IMR-90 (cell line): Measurements from ENCODE around the gene GRIN2A. TPM values are rescaled to one million over a fixed set of nuclear protein-coding genes. Genes with fewer than 3 reads are reported as not detected.

Experiments used
- ATAC-seq: fragments of 200-7000 bp; cut with Tn5 transposase; 2 replicates; pipeline ENCODE4 v1.9.1; 2020; ENCODE audit warnings: low read depth, mild to moderate bottlenecking, moderate library complexity
- BruUV-seq: library from RNA; stranded (reverse); fragments of 400-500 nt; replicated peaks from 2 replicates; lab custom pipeline; 2021; lab: Mats Ljungman, UMichigan
- CTCF ChIA-PET: fragments of 300-600 bp; formaldehyde crosslinking; extraction: SDS; loops from one replicate; lab custom pipeline; 2021; ENCODE audit warnings: antibody characterized with exemption; lab: Yijun Ruan, JAX
- POLR2A ChIA-PET: fragments of 300-600 bp; sonication (Branson Sonifier 250); formaldehyde crosslinking; loops from one replicate; lab custom pipeline; 2022; ENCODE audit warnings: antibody characterized with exemption; ENCODE audit not compliant: unreplicated experiment; lab: Charles Lee
- DNase-seq: peaks from one replicate; pipeline ENCODE4 v3.0.0; 2013
- H2AFZ ChIP-seq: replicated peaks from 2 replicates; pipeline ENCODE3; 2013; ENCODE audit warnings: low read length, mild to moderate bottlenecking; ENCODE audit not compliant: poor library complexity
- H2AK5ac ChIP-seq: 2 replicates; pipeline ENCODE4 v1.6.1; 2013; ENCODE audit warnings: low read depth, low read length, inconsistent platforms
- H2AK9ac ChIP-seq: replicated peaks from 2 replicates; pipeline ENCODE3; 2013; ENCODE audit warnings: mild to moderate bottlenecking, low read depth, low read length, moderate library complexity; ENCODE audit not compliant: poor library complexity
- H2BK120ac ChIP-seq: 2 replicates; pipeline ENCODE4 v1.6.1; 2013; ENCODE audit warnings: low read depth, low read length, inconsistent platforms
- H2BK15ac ChIP-seq: 3 replicates; pipeline ENCODE4 v1.6.1; 2013; ENCODE audit warnings: low read depth, low read length, inconsistent platforms
- H2BK20ac ChIP-seq: 2 replicates; pipeline ENCODE4 v1.6.1; 2013; ENCODE audit warnings: low read depth, mild to moderate bottlenecking, inconsistent platforms, low read length, moderate library complexity
- H2BK5ac ChIP-seq: 2 replicates; pipeline ENCODE4 v1.6.1; 2013; ENCODE audit warnings: mild to moderate bottlenecking, low read depth, low read length, inconsistent platforms; ENCODE audit not compliant: poor library complexity, severe bottlenecking
- H3K14ac ChIP-seq: replicated peaks from 2 replicates; pipeline ENCODE4 v1.6.1; 2013; ENCODE audit warnings: low read depth, low read length, inconsistent platforms
- H3K18ac ChIP-seq: 2 replicates; pipeline ENCODE4 v1.6.1; 2013; ENCODE audit warnings: low read depth, low read length, control low read depth
- H3K23ac ChIP-seq: 2 replicates; pipeline ENCODE4 v1.6.1; 2013; ENCODE audit warnings: low read depth, low read length, inconsistent platforms
- H3K27ac ChIP-seq: 2 replicates; pipeline ENCODE4 v1.5.1; 2013; ENCODE audit warnings: mild to moderate bottlenecking, control low read depth, low read length; ENCODE audit not compliant: insufficient read depth
- H3K27me3 ChIP-seq: 2 replicates; pipeline ENCODE4 v1.6.1; 2013; ENCODE audit warnings: low read length; ENCODE audit not compliant: control insufficient read depth, insufficient read depth
- H3K36me3 ChIP-seq: 2 replicates; pipeline ENCODE4 v1.6.1; 2013; ENCODE audit warnings: low read length, mixed read lengths; ENCODE audit not compliant: control insufficient read depth, insufficient read depth
- H3K4ac ChIP-seq: 2 replicates; pipeline ENCODE4 v1.6.1; 2013; ENCODE audit warnings: low read depth, low read length, inconsistent platforms
- H3K4me1 ChIP-seq: 2 replicates; pipeline ENCODE4 v1.6.1; 2013; ENCODE audit warnings: low read length, mixed read lengths; ENCODE audit not compliant: control insufficient read depth, insufficient read depth
- H3K4me2 ChIP-seq: 2 replicates; pipeline ENCODE4 v1.6.1; 2013; ENCODE audit warnings: low read depth, mild to moderate bottlenecking, control low read depth, low read length, moderate library complexity
- H3K4me3 ChIP-seq: 2 replicates; pipeline ENCODE4 v1.5.1; 2013; ENCODE audit warnings: low read depth, mild to moderate bottlenecking, control low read depth, low read length, moderate library complexity; ENCODE audit not compliant: insufficient read depth
- H3K56ac ChIP-seq: 2 replicates; pipeline ENCODE4 v1.6.1; 2013; ENCODE audit warnings: low read length, inconsistent platforms; ENCODE audit not compliant: insufficient read depth; ENCODE audit errors: extremely low read depth
- H3K79me1 ChIP-seq, 2 experiments: 2 replicates each; pipeline ENCODE4 v1.6.1; 2013; ENCODE audit warnings: low read length in 2 of 2, inconsistent platforms in 1 of 2, low read depth in 1 of 2
- H3K9ac ChIP-seq: 2 replicates; pipeline ENCODE4 v1.6.1; 2013; ENCODE audit warnings: low read depth, low read length, control low read depth
- H3K9me1 ChIP-seq: 2 replicates; pipeline ENCODE4 v1.6.1; 2013; ENCODE audit warnings: low read length, inconsistent platforms; ENCODE audit not compliant: insufficient read depth
- H3K9me3 ChIP-seq: 2 replicates; pipeline ENCODE4 v1.6.1; 2013; ENCODE audit warnings: low read length; ENCODE audit not compliant: control insufficient read depth, insufficient read depth
- H4K20me1 ChIP-seq: 2 replicates; pipeline ENCODE4 v1.6.1; 2013; ENCODE audit warnings: low read length, inconsistent platforms; ENCODE audit not compliant: insufficient read depth
- H4K5ac ChIP-seq: 2 replicates; pipeline ENCODE4 v1.6.1; 2013; ENCODE audit warnings: mild to moderate bottlenecking, low read depth, low read length, control low read depth
- H4K8ac ChIP-seq, 2 experiments: 2 replicates each; pipeline ENCODE4 v1.6.1; 2013; ENCODE audit warnings: low read depth in 2 of 2, low read length in 2 of 2, control low read depth in 1 of 2, inconsistent platforms in 1 of 2
- H4K91ac ChIP-seq: 2 replicates; pipeline ENCODE4 v1.6.1; 2013; ENCODE audit warnings: low read depth, low read length, inconsistent platforms; ENCODE audit not compliant: insufficient read depth
- BHLHE40 ChIP-seq: fragments of 150-350 bp; IDR thresholded peaks from 2 replicates; pipeline ENCODE4 v1.6.1; 2016; ENCODE audit warnings: mild to moderate bottlenecking, low read depth, low read length
- CEBPB ChIP-seq: IDR thresholded peaks from 2 replicates; pipeline ENCODE4 v1.6.1; 2012; ENCODE audit warnings: low read depth, low read length, improper control_type of control experiment
- CHD1 ChIP-seq: IDR thresholded peaks from 2 replicates; pipeline ENCODE4 v1.6.1; 2012; ENCODE audit warnings: low read depth, low read length, improper control_type of control experiment
- CTCF ChIP-seq: conservative IDR thresholded peaks from 2 replicates; pipeline ENCODE4 v1.5.1; 2012; ENCODE audit warnings: mild to moderate bottlenecking, low read depth, low read length, improper control_type of control experiment
- ELK1 ChIP-seq: fragments of 150-350 bp; IDR thresholded peaks from 2 replicates; pipeline ENCODE4 v1.6.1; 2016; ENCODE audit warnings: low read depth, mild to moderate bottlenecking, low read length, moderate library complexity, borderline replicate concordance
- FOS ChIP-seq: fragments of 150-350 bp; IDR thresholded peaks from 2 replicates; pipeline ENCODE4 v1.6.1; 2016; ENCODE audit warnings: low read depth, low read length
- MAFK ChIP-seq: IDR thresholded peaks from 2 replicates; pipeline ENCODE4 v1.6.1; 2012; ENCODE audit warnings: low read depth, low read length, improper control_type of control experiment
- MAZ ChIP-seq: IDR thresholded peaks from 2 replicates; pipeline ENCODE4 v1.6.1; 2012; ENCODE audit warnings: low read depth, mild to moderate bottlenecking, low read length, improper control_type of control experiment, moderate library complexity, borderline replicate concordance
- MXI1 ChIP-seq: IDR thresholded peaks from 2 replicates; pipeline ENCODE4 v1.6.1; 2012; ENCODE audit warnings: low read depth, mild to moderate bottlenecking, low read length, moderate library complexity, borderline replicate concordance
- NFE2L2 ChIP-seq: fragments of 150-350 bp; IDR thresholded peaks from 2 replicates; pipeline ENCODE4 v1.6.1; 2016; ENCODE audit warnings: low read depth, mild to moderate bottlenecking, low read length
- POLR2A ChIP-seq: IDR thresholded peaks from 2 replicates; pipeline ENCODE4 v1.6.1; 2012; ENCODE audit warnings: mild to moderate bottlenecking, low read depth, low read length
- RAD21 ChIP-seq: IDR thresholded peaks from 2 replicates; pipeline ENCODE4 v1.6.1; 2012; ENCODE audit warnings: low read length, improper control_type of control experiment
- RCOR1 ChIP-seq: IDR thresholded peaks from 2 replicates; pipeline ENCODE4 v1.6.1; 2012; ENCODE audit warnings: mild to moderate bottlenecking, low read length, improper control_type of control experiment; ENCODE audit not compliant: insufficient replicate concordance
- RFX5 ChIP-seq: IDR thresholded peaks from 2 replicates; pipeline ENCODE4 v1.8.0; 2012; ENCODE audit warnings: low read depth, mild to moderate bottlenecking, low read length, moderate library complexity
- SMC3 ChIP-seq: fragments of 150-350 bp; IDR thresholded peaks from 2 replicates; pipeline ENCODE4 v1.6.1; 2016; ENCODE audit warnings: low read depth, mild to moderate bottlenecking, antibody characterized with exemption, low read length, moderate library complexity
- dilution Hi-C: fragments of 300-500 bp; cut with HindIII; formaldehyde crosslinking; loops from one replicate; pipeline ENCODE4 v1.14.3; 2018; ENCODE audit warnings: low sequenced_read_pairs; ENCODE audit not compliant: unreplicated experiment
- in situ Hi-C: fragments of 300-500 bp; cut with MboI; formaldehyde crosslinking; loops from 3 replicates; pipeline ENCODE4 v1.14.3; 2019; ENCODE audit warnings: low sequenced_read_pairs, inconsistent platforms, mixed read lengths
- intact Hi-C: fragments of 100-400 bp; cut with micrococcal nuclease; formaldehyde crosslinking; loops from 2 replicates; pipeline ENCODE4 v1.10.0; 2022
- polyA plus RNA-seq, 3 experiments: library from polyadenylated mRNA; depleted of rRNA; stranded (reverse); fragments of >200 nt; gene quantifications; 2 replicates each; pipeline ENCODE4 v1.2.3, GENCODE V29; 2012; ENCODE audit warnings: low replicate concordance in 1 of 3
- total RNA-seq: library from RNA; depleted of rRNA; stranded (reverse); fragments of >200 nt; gene quantifications from 2 replicates; pipeline ENCODE4 v1.2.3, GENCODE V29; 2012
- TF ChIP-seq, protein P1 (sequence below): fragments of 150-350 bp; IDR thresholded peaks from 2 replicates; pipeline ENCODE4 v1.6.1; 2017; ENCODE audit warnings: mild to moderate bottlenecking, antibody characterized with exemption, low read length, low read depth

Gene GRIN2A
- total and polyA plus RNA-seq, 2 of the 4 experiments (the other 2 are of a cell fraction), result under 0.01 TPM; not detected in 1

DNA sequence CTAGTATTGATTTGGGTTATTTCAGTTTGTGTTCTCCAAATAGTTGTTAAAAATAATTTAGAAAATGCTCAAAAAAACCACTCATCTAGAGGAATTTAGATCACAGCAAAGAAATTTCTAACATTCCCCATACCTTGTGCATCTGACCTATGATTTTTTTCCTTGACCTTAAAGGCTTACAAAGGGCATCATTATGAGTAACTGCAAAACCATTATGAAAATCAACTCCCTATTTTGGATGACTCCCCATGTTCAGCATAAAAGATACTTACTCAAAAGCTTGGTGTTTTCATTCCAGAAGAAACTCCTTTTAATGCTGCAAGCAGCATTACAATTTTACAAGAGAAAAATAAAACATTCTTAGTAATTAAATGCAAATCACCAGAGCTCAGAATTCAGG is 83.2 kb downstream of the GRIN2A start:
- Histone ChIP-seq H2BK15ac (no peak overlapping the region), H2AK5ac (no peak overlapping the region), H3K9ac (no peak overlapping the region), H3K56ac (no peak overlapping the region), H2AFZ (no peak overlapping the region), H4K20me1 (no peaks in the 10 kb centered on the region), H3K4me1 (no peaks in the 10 kb centered on the region), H2BK5ac (no peak overlapping the region), H3K9me3 (peaks cover 6% of the 10 kb centered on the region), H3K4ac (no peak overlapping the region), H4K91ac (no peak overlapping the region), H2BK120ac (no peak overlapping the region), H3K23ac (no peak overlapping the region), H3K4me3 (no peak overlapping the region), H3K4me2 (no peak overlapping the region), H4K5ac (no peak overlapping the region), H3K9me1 (no peaks in the 10 kb centered on the region), H3K36me3 (no peaks in the 10 kb centered on the region), H3K79me1 (no peaks in the 10 kb centered on the region), H3K18ac (no peak overlapping the region), H4K8ac (no peak overlapping the region), H3K14ac (no peak overlapping the region), H2AK9ac (no peak overlapping the region), H2BK20ac (no peak overlapping the region), H3K27ac (no peak overlapping the region), H3K27me3 (no peaks in the 10 kb centered on the region)
- intact Hi-C loops, result no loop called here
- POLR2A ChIA-PET, result no interaction called here
- TF ChIP-seq ELK1 (no peak), CHD1 (no peak), RFX5 (no peak), CTCF (no peak), MAFK (no peak), MAZ (no peak), SMC3 (no peak), RCOR1 (no peak), FOS (no peak), MXI1 (no peak), NFE2L2 (no peak), CEBPB (no peak), BHLHE40 (no peak), RAD21 (no peak), POLR2A (no peak)
- TF ChIP-seq, protein P1, sequence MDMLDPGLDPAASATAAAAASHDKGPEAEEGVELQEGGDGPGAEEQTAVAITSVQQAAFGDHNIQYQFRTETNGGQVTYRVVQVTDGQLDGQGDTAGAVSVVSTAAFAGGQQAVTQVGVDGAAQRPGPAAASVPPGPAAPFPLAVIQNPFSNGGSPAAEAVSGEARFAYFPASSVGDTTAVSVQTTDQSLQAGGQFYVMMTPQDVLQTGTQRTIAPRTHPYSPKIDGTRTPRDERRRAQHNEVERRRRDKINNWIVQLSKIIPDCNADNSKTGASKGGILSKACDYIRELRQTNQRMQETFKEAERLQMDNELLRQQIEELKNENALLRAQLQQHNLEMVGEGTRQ, result no peak
- no peak for DNase-seq
- BruUV-seq, result no TSS peak
- ATAC-seq, result no peak
- dilution Hi-C loops, result no loop called here
- CTCF ChIA-PET, result no interaction called here
- in situ Hi-C loops, result no loop called here
